DMS53 (cell line): ENCODE data around the gene GUCY1B1.
A peak's percentile ranks its signal among the peaks of the same experiment; 100 is the strongest.
"Not testable (repeated sequence)": the region's sequence is repeated elsewhere in the genome, so short reads cannot be mapped to it uniquely, and the experiment has no call there.

Experiments
- DNase-seq: peaks from one replicate; lab custom pipeline; 2025; lab: John Stamatoyannopoulos, UW

Gene GUCY1B1

DNA sequence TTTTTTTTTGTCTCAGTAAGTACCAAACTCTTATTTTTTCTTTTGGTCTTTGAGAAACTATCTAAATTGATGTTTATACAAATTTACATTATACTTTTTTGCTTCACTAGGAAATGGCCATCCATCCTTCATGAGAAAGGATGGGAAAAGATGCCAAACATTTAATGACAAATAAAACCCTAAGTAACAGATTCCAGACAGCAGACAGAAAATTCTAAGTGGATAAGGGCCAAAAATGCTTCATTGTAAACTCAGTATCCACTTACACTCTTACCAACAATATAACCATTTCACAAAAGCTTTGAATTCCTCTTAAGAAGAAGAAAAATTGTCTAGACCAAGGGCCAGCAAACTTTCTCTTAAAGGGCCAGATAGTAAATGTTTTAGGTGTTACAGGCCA lies 3.5 kb downstream of the GUCY1B1 start:
- DNase-seq: no peak

GRCh38 chr4:155763551-155763950 lies 4.7 kb downstream of the GUCY1B1 start:
- DNase-seq: no peak

DNA sequence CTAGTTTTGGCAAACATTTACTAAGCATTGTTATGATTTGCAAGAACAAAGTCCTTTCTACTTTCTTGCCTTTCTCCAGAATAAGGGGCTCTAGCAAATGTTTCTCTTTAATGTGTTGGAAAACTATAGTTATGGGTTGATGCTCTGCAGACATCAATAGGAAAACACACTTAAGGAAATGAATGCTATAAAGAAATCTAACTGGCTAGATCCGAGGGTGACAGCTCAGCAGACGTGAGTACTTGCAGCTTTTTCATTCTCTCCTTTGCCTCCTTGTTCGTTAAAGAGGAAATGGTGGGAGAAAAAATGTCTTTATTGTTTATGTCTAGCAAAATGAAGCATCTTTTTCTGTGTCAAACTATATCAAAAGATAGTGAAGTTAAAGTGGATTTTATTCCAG lies 6.3 kb downstream of the GUCY1B1 start:
- DNase-seq: no peak

DNA sequence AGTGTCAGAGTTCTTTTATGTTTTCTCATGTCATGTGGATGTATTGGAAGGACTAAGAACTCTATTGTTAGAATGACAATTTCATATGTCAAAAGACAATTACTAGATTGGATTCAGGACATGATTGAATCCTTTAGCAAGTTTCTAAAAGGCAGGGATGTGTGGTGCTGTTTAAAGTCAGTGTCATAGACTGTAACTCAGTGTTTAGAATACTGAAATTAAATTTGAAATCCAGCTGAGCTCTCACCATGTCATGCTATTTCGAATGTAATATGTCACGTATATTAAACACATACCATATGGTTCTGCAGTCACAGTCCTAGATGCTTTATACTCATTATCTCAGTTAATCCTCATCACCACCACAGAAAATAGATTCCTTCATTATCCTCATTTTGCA lies 7.8 kb downstream of the GUCY1B1 start:
- no peak for DNase-seq

- DNase-seq: no peak
These were observed 9.5 kb downstream of the GUCY1B1 start for GRCh38 chr4:155768370-155768769.

DNA sequence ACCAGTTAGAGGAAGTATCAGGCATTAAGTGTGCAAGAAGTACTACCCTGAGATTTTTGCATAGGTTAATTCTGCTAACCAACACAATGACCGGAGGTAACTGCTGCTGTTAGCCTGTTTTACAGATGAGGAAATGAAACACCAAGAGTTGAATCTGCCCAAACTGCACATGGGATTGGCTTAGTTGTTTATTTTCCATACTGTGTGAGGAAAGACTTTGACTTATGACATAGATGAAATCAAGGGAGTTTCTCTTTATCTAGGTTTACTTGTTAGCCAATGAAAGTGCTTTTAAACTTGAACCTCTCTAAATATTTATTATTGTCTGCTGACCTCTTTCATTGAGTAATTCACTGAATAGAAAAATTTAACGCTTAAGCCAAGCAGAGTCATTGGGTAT lies 10.3 kb downstream of the GUCY1B1 start:
- DNase-seq: no peak

- no peak for DNase-seq
These were observed 13.8 kb downstream of the GUCY1B1 start for GRCh38 chr4:155772459-155773195.

DNA sequence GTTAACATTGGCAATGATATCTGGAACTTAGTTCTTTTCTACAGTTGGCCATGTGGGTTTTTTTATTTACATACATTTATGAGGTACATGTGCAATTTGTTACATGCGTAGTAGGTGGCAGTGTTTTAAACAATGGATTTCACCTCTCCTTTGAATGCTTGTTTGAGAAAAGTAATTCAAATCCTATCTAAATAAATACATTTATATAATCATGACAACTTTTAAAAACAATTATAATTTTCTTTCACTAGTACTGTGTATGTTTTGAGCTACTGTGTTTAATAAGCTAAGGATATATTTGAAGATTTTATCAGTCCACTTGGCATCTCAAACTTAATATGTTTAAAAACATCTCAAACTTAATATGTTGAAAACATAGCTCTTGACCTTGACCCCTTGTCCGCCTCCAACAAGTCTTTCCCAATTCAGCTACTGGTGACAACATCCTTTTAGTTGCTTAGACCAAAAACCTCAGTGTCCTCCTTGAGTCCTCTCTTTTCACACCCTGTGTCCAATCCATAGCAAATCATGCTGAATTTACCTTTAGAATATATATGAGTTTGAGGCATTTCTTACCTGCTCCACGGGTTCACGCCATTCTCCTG lies 14.5 kb downstream of the GUCY1B1 start:
- DNase-seq: no peak

DNA sequence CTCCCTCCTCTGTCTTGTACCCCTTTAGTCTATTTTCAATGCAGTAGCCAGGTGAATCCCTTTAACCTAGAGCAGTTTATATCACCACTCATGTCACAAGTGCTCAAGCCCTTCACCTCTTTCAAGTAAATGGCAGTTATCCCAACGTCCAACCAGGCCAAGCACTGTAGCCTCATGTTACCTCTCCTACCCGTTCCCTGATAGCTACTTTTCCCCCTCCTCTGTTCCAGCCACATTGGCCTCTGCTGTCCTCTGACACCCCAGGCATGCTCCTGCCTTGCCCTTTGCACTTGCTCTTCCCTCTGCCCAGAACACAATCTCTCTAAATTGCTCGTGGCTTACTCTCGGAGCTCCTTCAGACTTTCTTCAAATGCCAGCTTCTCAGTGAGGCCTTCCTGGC lies 15.2 kb downstream of the GUCY1B1 start:
- DNase-seq: no peak

DNA sequence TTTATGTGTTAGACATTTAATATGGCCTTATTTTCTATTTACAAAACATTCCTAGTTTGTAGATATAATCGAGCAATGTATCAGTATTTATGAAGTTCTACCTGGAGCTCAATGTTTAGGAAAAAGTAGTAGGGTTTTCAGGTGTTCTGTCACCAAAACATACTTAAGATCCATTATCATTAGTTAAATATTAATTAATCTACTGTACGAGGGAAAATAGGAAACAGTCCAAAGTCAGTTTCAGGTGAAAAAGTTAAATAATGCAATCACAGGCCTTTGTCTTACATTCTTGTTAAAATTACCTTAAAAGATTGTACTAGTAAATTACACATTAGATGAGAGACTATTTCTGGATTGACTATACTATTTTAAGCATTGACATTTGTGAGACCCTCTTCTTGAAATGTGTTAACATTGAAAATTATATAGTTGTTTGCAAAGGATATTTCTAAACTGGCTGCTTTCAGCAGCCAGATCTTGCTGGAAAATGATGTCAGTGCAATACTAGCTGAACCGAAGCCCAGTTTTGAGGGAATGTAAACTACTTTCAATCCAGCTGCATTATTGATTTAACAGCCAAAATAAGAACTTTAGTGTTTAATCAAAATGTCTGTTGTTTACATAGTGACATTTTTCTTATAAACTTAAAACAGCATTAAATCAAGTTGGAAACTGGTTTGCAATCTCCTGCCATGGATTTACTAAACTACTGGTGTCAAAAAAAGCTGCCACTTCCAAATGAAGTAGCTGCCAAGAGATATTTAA lies 19.3 kb downstream of the GUCY1B1 start:
- no peak for DNase-seq

GRCh38 chr4:155780775-155781174 lies 22.0 kb downstream of the GUCY1B1 start:
- no peak for DNase-seq

DNA sequence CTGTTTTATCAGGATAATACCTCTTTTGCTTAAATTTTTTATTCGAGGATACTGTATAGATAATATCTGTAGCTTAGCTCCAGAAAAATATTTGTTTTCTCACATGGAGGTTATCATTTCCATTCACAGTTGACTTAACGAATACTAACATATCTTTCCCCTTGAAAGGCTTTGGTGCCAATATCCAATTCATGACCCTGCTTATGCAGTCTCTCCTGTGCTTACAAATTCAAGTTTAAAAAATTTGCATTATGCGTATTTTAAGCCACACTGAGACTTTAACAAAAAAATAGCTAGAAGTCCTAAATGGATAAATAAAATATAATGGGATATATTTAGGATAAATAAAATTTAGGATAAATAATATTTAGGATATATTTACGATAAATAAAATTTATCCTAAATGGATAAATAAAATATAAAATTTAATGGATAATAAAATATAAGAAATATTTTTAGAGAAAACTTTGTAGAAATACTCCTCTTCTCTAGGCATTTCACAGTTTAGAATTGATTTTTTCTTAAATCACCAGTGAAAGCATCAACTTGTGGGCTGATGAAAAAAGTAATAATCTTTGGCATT lies 22.5 kb downstream of the GUCY1B1 start:
- DNase-seq: no peak

- no peak for DNase-seq
These were observed 25.8 kb downstream of the GUCY1B1 start for GRCh38 chr4:155784637-155785036.

- peak; percentile 13 for DNase-seq
These were observed 27.0 kb downstream of the GUCY1B1 start for GRCh38 chr4:155785828-155786227.

DNA sequence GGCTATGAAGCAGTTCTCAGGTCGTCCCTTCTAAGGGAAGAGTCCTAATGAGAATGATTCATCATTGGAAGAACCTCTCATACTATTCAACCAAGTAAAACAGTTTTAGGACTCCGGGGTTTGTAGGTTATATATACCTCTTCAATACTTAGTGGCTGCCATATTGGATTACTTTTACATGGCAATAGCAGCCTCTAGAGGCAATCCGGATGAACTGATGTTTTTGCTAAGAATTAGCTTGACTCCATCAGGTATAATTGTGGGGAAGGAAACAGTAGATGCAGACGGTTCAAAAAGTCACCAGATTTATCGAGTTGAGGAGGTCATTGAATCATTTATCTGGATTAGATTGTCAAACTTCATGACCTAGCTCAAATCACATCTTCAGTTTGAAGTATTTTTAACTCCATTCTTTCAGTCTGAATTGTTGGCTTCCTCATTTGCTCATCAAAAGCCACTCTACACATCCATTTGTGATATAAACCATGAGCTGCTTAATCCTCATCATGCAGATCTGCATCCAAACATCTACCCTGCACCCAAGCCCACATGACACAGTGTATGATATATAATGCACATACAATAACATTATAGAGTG lies 28.4 kb downstream of the GUCY1B1 start:
- peak; percentile 77 for DNase-seq

DNA sequence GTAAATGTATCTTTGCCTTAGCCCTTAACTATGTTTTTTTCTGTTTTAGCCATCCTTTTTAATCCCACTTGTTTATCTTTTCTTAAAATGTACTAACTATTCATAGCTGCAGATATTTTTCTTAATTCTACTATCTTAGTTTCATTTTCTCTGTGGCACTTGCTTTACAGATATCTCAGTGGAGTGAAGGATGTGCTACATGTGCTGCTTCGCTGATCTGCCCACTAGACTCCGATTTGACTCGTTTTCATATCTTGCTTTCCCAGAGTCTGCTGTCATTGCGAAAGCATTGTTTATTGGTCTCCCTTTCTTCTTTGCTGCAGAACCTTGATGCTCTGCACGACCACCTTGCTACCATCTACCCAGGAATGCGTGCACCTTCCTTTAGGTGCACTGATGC lies 30.6 kb downstream of the GUCY1B1 start:
- DNase-seq: no peak

DNA sequence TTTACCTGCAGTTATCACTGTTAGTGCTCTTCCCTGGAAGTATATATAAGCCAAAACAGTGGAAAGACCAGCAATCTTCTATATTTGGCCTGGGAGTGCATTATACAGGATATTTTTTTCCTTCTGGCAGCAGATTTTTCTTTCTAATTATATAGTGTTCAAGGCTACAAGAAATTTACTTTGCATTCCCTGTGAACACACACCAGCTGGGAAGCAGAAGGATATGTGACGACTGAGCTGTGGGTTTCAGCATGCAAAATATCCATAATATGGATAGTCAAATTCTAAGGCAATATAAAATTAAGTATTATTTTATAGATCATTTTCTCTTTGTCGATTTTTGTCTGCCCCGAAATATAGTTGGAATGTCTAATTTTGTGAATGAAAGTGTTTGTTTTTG lies 31.2 kb downstream of the GUCY1B1 start:
- no peak for DNase-seq

- no peak for DNase-seq
These were observed 35.9 kb downstream of the GUCY1B1 start for GRCh38 chr4:155794589-155795236.

DNA sequence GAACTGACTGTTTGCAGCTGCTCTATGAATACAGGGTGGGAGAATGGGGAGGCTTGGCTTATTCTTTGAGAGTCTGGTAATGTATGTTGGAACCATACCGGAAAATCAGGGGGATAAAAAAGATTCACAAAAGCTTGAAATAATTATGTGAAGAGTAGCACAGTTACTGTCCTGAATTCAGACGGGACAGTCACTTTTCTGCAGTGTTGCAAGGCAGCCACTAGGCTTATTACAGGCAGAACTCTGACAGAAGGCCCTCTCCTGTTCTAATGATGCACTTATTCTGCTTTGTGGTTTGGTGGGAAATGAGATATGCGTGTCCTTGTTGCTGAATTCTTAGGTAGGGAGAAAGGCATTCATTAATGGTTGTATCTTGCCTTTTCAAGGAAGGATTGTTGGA lies 37.2 kb downstream of the GUCY1B1 start:
- peak; percentile 35 for DNase-seq

- DNase-seq: not testable (repeated sequence)
These were observed 38.8 kb downstream of the GUCY1B1 start for GRCh38 chr4:155797581-155797980.

GRCh38 chr4:155799116-155799793 lies 40.4 kb downstream of the GUCY1B1 start:
- no peak for DNase-seq
